Tibial nerve (tissue), 4 donors: ENCODE results near the gene SYT1.

Experiments
- CTCF ChIP-seq, 5 experiments: fragments of 200-600 bp in 3 of 5; fragments of 450-650 bp in 2 of 5; sonication (generic) in 3 of 5; IDR thresholded peaks; one replicate each; pipeline ENCODE4 v1.5.1; 2016 to 2019; ENCODE audit warnings: antibody characterized with exemption in 5 of 5, mild to moderate bottlenecking in 3 of 5, moderate library complexity in 2 of 5
- EP300 ChIP-seq, 2 donors: sonication (generic); formaldehyde crosslinking; IDR thresholded peaks; one replicate each; pipeline ENCODE4 v1.6.1; 2017; ENCODE audit warnings: antibody characterized with exemption in 2 of 2, mild to moderate bottlenecking in 1 of 2
- POLR2A ChIP-seq, 2 donors: fragments of 450-650 bp; IDR thresholded peaks; one replicate each; pipeline ENCODE4 v1.6.1; 2017; ENCODE audit warnings: antibody characterized with exemption in 2 of 2, mild to moderate bottlenecking in 2 of 2, moderate library complexity in 2 of 2

- TF ChIP-seq EP300 (IDR thresholded peaks at IDR 0.05) (no peak), POLR2A (IDR thresholded peaks at IDR 0.05) (no peak), CTCF (IDR thresholded peaks at IDR 0.05) (no peak)
These were observed 17.1 kb downstream of the SYT1 start for GRCh38 chr12:78881685-78882084.
